Nephron (organoid): ENCODE results near the gene CATSPERB.
"Not testable (repeated sequence)": the region's sequence is repeated elsewhere in the genome, so short reads cannot be mapped to it uniquely, and the experiment has no call there.

Source experiments
- H3K27ac Mint-ChIP-seq, 3 experiments: 2 replicates each; pipeline ENCODE4 v1.8.0; 2020; ENCODE audit warnings: mixed read lengths in 3 of 3, mild to moderate bottlenecking in 2 of 3, moderate library complexity in 1 of 3
- H3K27me3 Mint-ChIP-seq: 2 replicates; pipeline ENCODE4 v1.8.0; 2021; ENCODE audit warnings: low read depth, mild to moderate bottlenecking, moderate library complexity, mixed read lengths
- H3K36me3 Mint-ChIP-seq: 2 replicates; pipeline ENCODE4 v1.8.0; 2020; ENCODE audit warnings: low read depth, mixed read lengths
- H3K4me1 Mint-ChIP-seq: 2 replicates; pipeline ENCODE4 v1.8.0; 2020; ENCODE audit warnings: mixed read lengths
- H3K4me3 Mint-ChIP-seq, 3 experiments: 2 replicates each; pipeline ENCODE4 v1.8.0; 2020; ENCODE audit warnings: mild to moderate bottlenecking in 3 of 3, mixed read lengths in 3 of 3, moderate library complexity in 2 of 3
- H3K9me3 Mint-ChIP-seq: 2 replicates; pipeline ENCODE4 v1.8.0; 2020; ENCODE audit warnings: mixed read lengths
- CTCF ChIP-seq, 3 experiments: fragments of 200-600 bp; sonication (generic); IDR thresholded peaks; one replicate each; pipeline ENCODE4 v1.5.0; 2021; ENCODE audit warnings: antibody characterized with exemption in 3 of 3; ENCODE audit not compliant: unreplicated experiment in 3 of 3

CATSPERB gene

GRCh38 chr14:91743305-91743653 is 11.4 kb upstream of the CATSPERB start:
- Mint-ChIP-seq H3K4me1 (no peaks in the 10 kb centered on the region), H3K4me3 (no peak overlapping the region), H3K36me3 (no peaks in the 10 kb centered on the region), H3K9me3 (peaks cover 3% of the 10 kb centered on the region), H3K27me3 (no peaks in the 10 kb centered on the region), H3K27ac (no peak overlapping the region)
- TF ChIP-seq CTCF (IDR thresholded peaks at IDR 0.05; ENCODE audit: unreplicated experiment in 3 of 3): no peak

- Mint-ChIP-seq H3K27ac (no peak overlapping the region), H3K9me3 (peaks cover 3% of the 10 kb centered on the region), H3K27me3 (no peaks in the 10 kb centered on the region), H3K4me3 (no peak overlapping the region), H3K4me1 (no peaks in the 10 kb centered on the region), H3K36me3 (no peaks in the 10 kb centered on the region)
- no peak for TF ChIP-seq CTCF (IDR thresholded peaks at IDR 0.05; ENCODE audit: unreplicated experiment in 3 of 3)
Observed at GRCh38 chr14:91742621-91743304, 10.9 kb upstream of the CATSPERB start.

GRCh38 chr14:91739867-91740266 is 8.0 kb upstream of the CATSPERB start:
- H3K4me1 Mint-ChIP-seq, H3K27ac Mint-ChIP-seq, H3K36me3 Mint-ChIP-seq, H3K27me3 Mint-ChIP-seq, H3K4me3 Mint-ChIP-seq, H3K9me3 Mint-ChIP-seq: not testable (repeated sequence)

- no peak for TF ChIP-seq CTCF (IDR thresholded peaks at IDR 0.05; ENCODE audit: unreplicated experiment in 3 of 3)
- H3K27ac Mint-ChIP-seq: no peak overlapping the region
- H3K4me1 Mint-ChIP-seq: no peaks in the 10 kb centered on the region
- H3K4me3 Mint-ChIP-seq: no peak overlapping the region
- H3K36me3 Mint-ChIP-seq: no peaks in the 10 kb centered on the region
- peaks cover 3% of the 10 kb centered on the region for H3K9me3 Mint-ChIP-seq
- peaks cover 3% of the 10 kb centered on the region for H3K27me3 Mint-ChIP-seq
Observed at GRCh38 chr14:91737619-91738018, 5.7 kb upstream of the CATSPERB start.

GRCh38 chr14:91732859-91733477 is 1.1 kb upstream of the CATSPERB start:
- Mint-ChIP-seq H3K9me3 (no peaks in the 10 kb centered on the region), H3K27ac (no peak overlapping the region), H3K4me1 (no peaks in the 10 kb centered on the region), H3K4me3 (no peak overlapping the region), H3K36me3 (no peaks in the 10 kb centered on the region), H3K27me3 (peaks cover 3% of the 10 kb centered on the region)
- TF ChIP-seq CTCF (IDR thresholded peaks at IDR 0.05; ENCODE audit: unreplicated experiment in 3 of 3): no peak

GRCh38 chr14:91732439-91732838 is 553 bp upstream of the CATSPERB start:
- peaks cover 3% of the 10 kb centered on the region for H3K27me3 Mint-ChIP-seq
- H3K27ac Mint-ChIP-seq: no peak overlapping the region
- no peak for TF ChIP-seq CTCF (IDR thresholded peaks at IDR 0.05; ENCODE audit: unreplicated experiment in 3 of 3)

More at GRCh38 chr14:91732439-91732838, 553 bp upstream of the CATSPERB start:
- H3K9me3 Mint-ChIP-seq: no peaks in the 10 kb centered on the region
- no peak overlapping the region for H3K4me3 Mint-ChIP-seq
- no peaks in the 10 kb centered on the region for H3K4me1 Mint-ChIP-seq
- H3K36me3 Mint-ChIP-seq: no peaks in the 10 kb centered on the region
